GM19023 (cell line): ENCODE results near the gene ATG4B.

Source experiments
- ATAC-seq: cut with Tn5 transposase; IDR thresholded peaks from one replicate; pipeline ENCODE4 v1.9.1; 2021; ENCODE audit warnings: mild to moderate bottlenecking, moderate library complexity; ENCODE audit not compliant: unreplicated experiment

Gene ATG4B

DNA sequence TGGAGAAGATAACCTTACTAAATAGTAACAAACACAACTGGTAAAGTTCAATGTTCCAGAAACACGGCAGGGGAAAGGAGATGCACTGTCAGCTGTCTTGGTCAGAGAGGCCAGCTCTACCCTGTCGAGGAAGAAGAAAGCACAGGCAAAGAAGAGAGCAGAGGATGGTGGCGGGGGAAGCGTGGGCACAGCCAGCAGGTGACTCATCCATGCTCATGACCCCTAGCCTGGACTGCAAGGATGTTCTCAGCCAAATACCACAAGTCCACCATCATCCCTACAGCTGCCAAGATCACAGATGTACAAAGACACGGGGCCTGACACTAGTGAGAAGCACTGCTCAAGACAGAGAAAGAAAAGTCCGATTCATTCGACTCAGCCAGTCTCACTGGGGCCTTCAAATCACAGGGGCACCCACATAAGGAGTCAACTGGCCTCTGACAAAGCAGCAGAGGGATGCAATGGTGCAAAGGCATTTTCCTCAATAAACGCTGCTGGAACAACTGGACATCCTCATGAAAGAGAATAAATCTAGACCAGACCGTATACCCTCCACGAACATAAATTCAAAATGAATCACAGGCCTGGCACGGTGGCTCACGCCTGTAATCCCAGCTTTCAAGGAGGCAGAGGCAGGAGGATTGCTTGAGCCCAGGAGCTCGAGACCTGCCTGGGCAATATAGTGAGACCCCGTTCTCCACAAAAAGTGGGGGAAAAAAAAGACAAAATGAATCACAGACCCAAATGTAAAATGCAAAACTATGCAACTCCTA is 43.5 kb downstream of the ATG4B start:
- ATAC-seq: no peak

DNA sequence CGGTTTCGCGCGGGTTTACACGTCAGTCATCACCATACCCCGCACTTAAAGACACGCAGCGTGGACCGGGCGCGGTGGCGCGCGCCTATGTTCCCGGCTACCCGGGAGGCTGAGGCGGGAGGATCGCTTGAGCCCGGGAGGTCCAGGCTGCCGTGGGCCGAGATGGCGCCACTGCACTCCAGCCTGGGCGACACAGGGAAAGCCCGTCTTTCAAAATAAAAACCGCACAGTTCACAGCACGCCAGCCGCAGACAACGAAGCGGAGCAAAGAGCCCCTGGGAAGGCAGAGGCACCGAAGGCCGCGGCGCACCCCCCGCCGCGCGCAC is 48.8 kb downstream of the ATG4B start:
- ATAC-seq: no peak

DNA sequence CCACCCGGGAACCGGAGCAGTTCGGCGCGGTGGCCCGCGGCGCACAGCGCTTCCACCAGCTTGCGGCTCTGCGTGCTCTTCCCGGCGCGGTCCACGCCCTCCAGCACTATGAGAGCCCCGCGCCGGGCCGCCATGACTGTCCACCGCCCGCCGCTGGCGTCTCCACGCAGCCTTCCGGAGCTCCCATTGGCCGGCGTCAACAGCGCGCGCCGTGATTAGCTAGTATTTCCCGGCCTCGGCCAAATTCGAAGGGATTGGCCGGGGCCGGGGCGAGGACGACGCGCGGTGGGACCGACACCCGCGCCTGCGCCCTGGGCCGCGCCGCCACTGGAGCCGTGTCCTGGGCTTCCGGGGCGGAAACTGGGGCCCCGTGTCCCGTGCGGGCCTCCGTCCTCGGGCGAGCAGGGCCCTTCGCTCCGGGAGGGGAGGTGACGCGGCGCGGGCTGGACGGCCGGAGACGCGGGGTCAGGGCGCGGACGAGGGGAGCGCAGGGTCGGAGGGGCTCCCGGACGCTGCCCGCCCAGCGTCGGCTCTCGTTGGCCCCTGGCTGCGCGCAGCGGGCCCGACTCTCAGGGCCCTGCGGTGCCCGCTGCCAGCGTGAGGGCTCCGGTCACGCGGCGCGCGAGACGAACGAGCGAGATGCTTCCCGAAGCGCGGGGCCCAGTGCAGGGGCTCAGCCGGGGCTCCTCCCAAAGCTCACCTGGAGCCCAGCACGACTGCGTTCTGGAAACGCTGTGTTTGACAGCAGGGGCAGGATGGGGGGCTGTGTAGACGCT is 49.3 kb downstream of the ATG4B start, which contains the start of gene DTYMK:
DTYMK (minus strand) TSS at position 166 of the 776 bp plus-strand sequence; CDS start at position 134, 32 bp downstream.
- peak; percentile 97 for ATAC-seq

DNA sequence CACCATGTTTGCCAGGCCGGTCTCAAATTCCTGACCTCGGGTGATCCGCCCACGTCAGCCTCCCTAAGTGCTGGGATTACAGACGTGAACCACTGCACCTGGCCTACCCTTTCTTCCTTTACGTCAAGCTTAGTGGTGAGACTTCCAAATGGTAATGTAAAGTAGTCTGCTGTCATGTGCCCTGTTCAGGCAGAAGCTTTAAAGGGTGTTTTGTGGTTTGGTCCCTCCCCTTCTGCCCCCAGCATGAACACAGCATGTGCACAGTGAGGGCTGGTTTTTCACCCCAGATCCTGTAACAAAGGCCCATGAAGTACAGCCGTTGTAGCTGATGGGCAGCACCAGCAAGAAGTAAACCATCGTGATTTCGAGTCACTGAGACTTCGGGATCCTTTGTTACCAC is 51.8 kb downstream of the ATG4B start:
- ATAC-seq: no peak

DNA sequence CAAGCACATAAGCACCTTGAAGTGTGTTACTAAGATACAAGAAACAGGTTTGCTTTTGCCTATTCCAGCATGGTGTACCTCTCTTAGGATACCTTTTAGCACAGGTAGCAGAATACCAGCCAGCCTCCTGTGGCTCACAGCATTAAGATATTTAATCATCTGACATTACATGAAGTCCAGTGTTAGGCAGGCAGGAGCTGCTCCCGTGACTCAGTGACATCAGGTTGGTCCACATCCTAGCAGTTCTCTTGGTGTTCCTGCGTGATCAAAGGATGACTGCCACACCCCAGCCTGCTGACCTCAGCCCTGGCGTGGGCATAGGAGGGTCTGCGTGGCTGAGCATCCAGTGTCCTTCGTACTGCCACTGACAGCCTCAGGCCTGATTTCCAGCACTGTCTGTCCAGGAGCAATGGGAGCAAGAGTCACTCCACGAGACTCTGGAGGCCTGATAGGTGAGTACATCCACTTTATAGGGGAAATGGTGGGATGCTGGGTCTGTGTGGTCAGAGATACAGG is 52.8 kb downstream of the ATG4B start:
- ATAC-seq: no peak

DNA sequence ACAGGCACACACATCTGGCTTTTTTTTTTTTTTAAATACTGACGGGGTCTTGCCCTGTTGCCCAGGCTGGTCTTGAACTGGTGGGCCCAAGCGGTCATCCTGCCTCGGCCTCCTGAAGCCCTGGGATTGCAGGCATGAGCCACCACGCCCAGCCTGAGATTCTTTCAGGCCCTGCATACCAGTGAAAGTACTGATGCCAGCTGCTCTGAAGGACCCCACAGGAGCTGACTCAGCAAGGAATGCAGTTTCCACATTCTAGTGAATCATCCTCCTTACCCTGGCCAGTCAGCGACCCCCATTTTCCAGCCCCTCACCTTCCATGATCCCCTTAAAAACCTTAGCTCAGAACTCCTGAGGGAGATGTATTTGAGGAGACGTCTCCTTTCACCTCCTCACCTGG is 55.0 kb downstream of the ATG4B start:
- no peak for ATAC-seq

DNA sequence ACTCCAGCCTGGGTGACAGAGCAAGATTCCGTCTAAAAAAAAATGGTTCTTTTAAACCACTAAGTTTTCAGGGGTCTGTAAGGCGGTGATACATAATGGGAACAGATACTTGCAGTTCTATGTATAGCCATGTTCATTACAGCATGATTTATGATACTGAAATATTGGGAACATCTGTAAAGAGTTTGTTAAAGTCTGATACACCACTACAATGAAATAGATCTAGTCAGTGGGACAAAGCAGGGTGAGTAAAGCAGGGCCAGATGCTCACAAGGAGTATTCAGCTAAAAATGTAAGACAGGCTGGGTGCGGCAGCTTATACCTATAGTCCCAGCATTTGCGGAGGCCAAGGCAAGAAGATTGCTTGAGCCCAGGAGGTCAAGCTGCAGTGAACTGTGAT is 58.2 kb downstream of the ATG4B start:
- no peak for ATAC-seq

DNA sequence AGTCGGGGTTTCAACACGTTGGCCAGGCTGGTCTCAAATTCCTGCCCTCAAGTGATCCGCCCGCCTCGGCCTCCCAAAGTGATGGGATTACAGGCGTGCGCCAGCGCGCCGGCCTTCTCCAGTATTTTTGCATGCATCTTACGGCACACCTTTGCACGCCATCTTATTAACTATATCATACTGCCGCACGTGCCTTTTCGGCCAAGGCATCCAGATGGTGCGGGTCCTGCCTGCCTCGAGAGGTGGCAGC is 63.6 kb downstream of the ATG4B start:
- ATAC-seq: no peak

DNA sequence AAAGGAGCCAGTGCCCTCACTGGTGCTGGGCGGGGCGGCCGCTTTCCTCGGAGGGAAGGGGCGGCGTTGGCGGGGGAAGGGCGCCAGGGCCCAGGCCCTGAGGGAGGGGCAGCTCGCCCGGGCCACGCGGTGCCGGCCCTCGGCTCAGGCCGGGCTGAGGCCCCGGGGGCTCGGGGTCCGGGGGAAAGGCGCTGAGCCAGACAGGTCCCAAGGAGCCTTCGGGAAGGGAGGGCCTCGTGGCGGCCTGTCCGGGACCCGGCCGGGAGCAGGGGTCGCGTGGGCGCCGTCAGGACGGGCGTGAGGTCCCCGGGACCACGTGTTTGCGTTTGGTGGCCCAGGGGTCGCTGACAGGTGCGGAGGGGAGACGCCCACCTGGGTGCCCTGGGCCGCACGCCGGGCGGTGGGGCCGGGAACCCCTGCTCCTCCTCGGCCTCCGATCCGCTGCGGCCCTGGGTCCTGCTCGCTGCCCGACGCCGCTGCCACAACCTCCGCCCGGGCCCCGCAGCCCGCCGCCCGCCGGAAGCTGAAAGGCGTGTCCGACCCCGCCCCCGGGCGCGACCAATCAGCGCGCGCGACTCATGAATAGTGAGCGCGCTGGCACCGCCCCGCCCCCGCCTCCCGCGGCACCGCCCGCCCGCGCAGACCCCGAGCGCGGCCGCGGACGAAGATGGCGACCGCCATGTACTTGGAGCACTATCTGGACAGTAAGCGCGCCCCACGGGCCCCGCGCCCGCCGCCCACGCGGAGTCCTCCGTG is 64.1 kb downstream of the ATG4B start, which contains the start of gene ING5:
ING5 (plus strand) TSS at position 641 of the 756 bp plus-strand sequence; CDS start at position 668, 27 bp downstream.
- peak; percentile 65 for ATAC-seq

DNA sequence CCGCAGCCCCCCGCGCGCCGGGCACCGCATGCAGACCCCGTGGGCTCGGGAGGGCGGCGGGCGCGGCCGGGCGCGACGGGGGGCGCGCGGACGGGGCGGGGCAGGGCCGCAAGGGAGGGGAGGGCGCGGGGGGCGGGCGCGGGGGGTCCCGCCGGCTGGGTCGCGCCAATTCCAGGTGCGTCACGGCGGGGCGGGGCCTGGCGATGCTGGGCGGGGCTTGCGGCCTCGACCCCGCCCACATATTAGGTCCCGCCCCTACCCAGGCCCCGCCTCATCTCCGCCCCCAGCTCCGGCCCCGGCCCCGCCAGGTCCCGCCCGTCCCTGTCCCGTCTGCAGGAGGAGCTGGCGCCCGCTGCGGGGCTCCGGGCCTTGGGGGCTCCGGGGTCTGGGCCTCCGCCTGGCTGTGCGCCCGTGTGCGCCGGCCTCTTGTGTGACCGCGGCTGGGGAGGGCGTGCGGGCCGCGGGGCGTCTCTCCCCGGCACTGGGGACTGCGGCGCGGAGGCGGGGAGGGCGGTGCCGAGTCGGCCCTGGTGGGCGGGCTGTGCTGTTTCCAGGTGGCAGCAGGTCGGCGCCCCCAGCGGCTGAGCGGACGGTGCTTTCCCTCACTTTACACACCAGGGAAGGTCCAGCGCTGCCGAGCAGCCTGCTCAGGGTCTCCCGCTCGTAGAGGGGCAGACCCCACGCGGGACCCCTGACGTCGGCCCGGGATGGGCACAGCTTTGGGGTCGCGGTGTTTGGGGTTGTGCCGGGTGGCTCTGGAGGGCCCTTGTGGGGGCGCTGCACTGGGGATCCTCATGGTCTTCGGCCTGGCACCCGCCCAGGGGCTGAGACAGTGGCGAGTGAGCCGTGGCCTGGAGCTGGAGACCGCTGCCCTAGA is 64.9 kb downstream of the ATG4B start:
- ATAC-seq: peak; percentile 69

DNA sequence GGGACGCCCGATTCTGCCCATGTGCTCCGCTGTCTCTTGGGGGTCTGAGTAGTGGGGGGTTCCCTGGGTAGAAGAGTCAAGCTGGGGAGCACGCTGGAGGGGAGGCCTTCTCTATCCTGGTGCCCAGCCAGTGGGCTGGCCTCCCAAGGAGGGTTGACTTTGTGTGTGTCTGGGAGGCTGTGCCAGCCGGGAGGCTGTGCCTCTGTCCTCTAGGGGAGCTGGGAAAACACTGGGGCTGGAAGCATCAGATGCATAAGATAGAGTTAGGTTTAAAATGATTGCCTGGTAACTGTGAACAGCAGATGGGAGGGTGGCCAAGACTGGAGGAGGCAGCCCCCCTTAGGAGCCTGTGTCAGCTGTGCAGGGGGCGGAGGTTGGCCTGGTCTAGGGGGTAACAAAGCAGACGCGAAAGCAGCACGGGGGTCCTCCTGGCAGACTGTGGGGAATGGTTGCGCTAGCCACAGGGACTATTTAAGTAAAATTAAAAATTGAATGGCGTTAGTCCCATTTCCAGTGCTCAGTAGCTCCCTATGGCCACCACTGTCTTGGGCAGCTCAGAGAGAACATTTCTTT is 65.6 kb downstream of the ATG4B start:
- ATAC-seq: no peak

DNA sequence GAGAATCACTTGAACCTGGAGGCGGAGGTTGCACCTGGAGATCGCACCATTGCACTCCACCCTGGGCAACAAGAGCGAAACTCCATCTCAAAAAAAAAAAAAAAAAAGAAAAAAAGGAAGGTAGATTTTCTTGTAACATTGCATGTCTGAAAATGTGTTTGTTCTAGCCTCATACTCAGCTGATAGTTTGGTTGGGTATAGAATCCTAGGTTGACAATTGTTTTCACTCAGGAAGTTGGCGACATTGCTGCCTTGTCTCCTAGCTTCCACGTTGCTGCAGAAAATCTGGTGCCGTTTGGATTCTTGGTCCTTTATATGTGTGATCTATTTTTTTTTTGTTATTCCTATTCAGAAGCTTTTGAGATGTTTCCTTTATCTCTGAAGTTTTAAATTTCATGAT is 69.0 kb downstream of the ATG4B start:
- ATAC-seq: no peak

DNA sequence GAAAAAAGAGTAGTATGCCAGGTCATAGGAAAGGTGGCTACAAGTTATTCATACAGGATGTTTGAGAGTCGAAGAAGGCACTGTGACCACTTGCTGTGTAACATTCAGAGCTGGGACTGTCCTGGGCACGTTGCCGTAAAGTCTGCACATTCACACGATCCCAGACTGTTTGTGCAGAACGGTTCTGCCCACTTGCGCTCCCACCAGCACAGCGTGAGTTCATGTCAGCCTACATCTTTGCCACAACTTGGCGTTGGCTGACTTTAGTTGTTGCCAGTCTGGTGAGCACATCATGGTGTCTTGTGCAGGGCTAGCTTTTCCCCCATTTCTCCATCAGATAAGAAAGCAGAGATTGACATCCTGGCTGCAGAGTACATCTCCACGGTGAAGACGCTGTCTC is 71.4 kb downstream of the ATG4B start:
- no peak for ATAC-seq

DNA sequence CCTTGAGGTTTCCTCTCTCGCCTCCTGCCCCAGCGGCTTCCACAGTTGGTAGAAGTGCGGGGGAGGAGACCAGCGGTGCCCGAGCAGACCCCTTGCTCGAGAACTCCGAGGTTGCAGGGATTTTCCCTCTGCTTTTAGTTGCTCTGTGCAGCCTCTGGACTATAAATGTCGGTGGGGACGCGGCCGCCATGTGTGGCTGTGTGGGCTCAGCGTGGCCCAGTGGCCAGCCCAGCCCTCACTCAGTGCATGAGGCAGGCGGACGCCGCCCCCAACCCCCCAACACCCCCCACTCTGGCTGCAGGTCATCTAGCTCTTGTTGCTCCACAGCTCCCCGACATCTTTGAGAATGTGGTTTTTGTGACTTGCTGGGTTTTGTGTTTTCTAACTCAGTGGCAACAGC is 81.6 kb downstream of the ATG4B start:
- no peak for ATAC-seq

DNA sequence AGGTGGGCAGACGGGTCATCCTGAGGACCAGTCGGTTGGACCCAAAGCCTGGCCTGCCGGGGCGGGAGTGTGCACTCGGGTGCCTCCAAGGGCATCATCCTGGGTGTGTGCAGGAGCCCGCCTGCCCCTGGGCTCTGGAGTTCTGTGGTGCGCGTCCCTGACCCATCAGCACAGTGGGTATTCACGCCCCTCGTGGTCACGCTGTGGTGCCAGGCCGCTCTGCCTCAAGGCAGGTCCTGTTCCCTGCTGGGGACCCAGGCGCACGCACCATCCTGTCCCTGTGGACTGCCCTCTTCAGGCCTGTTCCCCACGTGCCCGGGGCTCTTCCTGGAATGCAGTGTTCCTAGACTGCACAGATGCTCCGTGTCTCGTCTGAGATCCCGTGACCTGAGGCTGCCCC is 82.6 kb downstream of the ATG4B start:
- ATAC-seq: no peak

DNA sequence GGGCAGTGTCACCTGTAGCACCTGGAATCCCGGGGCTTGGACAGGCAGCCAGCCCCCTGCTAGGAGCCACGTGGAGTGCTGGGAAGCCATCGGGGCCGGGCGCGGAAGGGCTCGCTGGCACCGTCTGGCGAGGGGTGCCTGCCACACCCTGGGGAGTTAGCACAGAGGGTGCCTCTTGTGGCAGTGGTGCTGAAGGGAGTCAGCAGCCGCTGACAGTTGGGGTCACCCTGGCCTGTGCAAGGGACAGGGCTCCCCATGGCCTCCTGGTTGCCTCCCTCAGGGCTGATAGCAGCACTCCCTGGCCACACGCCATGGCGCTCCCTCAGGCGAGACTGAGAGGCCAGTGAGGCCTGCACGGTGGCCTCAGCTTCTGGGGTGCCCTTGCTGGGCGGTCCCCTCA is 83.1 kb downstream of the ATG4B start:
- ATAC-seq: no peak

DNA sequence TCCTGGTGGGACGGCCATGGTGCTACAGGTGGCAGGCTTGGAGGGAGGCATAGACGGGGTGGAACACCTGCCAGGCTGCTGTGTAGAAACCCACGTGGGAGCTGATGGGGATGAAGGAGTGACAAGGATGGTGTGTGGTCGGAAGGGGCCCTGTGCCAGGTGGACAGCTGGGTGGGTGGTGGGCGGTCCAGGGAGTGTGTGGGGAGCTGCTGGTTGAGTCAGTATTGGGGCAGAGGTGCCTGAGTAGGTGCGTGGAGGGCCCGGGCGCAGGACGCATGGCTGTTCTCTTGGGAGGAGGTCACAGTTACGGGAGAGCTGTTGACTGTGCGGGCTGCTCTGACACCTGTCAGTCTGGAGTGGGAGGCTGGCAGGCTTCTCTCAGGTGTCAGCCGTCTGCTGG is 84.4 kb downstream of the ATG4B start:
- no peak for ATAC-seq

DNA sequence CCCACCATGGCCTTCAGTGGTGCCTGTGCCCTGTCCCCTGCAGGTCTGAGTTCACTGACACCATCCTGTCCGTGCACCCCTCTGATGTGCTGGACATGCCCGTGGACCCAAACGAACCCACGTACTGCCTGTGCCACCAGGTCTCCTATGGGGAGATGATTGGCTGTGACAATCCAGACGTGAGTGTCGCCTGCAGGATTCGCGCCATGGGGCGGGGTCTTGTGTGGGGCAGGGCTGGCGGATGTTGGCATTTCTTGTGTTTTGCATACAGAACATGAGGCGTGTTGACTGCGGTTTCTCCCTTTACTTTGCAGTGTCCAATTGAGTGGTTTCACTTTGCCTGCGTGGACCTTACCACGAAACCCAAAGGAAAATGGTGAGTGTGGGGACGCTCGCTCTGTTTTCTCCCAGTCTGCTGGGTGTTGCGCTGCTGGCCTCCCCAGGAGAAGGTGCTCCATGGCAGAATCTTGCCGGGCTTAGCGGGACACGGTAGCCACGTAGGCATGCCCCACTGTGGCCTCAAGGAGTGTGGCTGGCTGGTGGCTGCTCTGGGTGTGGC is 85.5 kb downstream of the ATG4B start:
- ATAC-seq: no peak
